Stimulated activated CD8-positive, alpha-beta memory T cell treated with anti-CD3 and anti-CD28 coated beads, Interleukin-4, amount 100 ng/mL, for 1 hour (primary cell): ENCODE measurements around the gene DUSP5.
"Not testable (repeated sequence)": the region's sequence is repeated elsewhere in the genome, so short reads cannot be mapped to it uniquely, and the experiment has no call there.

Source experiments
- DNase-seq, 2 donors: peaks; one replicate each; pipeline ENCODE4 v3.0.0-alpha.2; 2020; ENCODE audit warnings: low read depth in 2 of 2, low spot score in 1 of 2

The DUSP5 gene, protein sequence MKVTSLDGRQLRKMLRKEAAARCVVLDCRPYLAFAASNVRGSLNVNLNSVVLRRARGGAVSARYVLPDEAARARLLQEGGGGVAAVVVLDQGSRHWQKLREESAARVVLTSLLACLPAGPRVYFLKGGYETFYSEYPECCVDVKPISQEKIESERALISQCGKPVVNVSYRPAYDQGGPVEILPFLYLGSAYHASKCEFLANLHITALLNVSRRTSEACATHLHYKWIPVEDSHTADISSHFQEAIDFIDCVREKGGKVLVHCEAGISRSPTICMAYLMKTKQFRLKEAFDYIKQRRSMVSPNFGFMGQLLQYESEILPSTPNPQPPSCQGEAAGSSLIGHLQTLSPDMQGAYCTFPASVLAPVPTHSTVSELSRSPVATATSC

DNA sequence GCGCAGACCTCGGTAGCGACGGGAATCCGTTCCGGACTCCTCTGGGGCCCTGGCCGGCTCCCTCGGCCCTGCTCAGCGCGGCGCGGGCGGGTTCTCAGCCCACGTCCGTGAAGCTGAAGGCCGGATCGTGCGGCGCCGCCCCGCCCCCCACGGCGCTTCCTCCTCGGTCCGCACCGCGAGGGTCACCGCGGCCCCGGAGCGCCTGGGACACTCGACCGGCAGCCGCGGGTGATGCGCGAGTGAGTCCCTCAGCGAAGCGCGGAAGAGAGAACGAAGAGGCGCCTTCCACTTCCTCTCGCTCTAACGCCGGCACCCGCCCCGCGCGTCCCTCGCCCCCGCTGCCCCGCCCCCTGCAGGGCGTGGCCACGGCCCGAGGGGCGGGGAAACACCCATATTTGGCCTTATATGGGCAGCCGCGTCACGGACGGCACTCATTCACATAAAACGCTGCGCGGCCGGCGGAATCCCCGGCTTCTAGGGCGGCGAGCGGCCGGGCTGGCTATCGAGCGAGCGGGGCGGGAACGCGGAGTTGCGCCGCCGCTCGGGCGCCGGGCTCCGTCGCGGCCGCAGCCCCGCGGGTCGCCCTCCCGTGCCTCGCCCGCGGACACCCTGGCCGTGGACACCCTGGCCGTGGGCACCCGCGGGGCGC, at the start of gene DUSP5:
TSS of gene DUSP5 (plus strand) at position 470 of the 649 bp plus-strand sequence. CDS start 215 bp downstream, outside the sequence.
- peak; percentile 86 to 89 for DNase-seq

DNA sequence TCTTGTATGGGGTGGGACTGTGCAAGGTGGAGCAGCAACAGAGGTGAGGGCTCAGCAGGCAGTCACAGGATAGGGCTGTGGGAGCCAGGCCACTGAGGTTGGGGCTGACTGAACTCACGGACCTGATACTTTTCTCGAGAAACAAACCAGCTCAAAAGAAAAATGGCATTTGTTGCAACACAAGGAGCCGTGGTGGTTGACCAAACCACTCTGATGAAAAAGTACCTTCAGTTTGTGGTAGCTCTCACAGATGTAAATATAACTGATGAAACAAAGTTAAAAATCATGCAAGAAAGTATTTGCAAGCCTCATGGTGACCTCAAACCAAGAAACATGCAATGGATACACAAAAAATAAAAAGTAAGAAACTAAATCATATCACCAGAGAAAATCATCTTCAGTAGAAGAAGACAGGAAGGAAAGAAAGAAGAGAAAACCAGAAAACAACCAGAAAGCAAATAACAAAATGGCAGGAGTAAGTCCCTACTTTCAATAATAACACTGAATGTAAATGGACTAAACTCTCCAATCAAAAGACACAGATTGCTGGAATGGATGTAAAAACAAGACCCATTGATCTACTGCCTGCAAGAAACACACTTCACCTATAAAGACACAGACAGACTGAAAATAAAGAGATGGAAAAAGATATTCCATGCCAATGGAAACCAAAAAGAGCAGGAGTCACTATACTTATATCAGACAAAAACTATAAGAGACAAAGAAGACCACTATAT, 48.9 kb upstream of the DUSP5 start:
- no peak for DNase-seq

DNA sequence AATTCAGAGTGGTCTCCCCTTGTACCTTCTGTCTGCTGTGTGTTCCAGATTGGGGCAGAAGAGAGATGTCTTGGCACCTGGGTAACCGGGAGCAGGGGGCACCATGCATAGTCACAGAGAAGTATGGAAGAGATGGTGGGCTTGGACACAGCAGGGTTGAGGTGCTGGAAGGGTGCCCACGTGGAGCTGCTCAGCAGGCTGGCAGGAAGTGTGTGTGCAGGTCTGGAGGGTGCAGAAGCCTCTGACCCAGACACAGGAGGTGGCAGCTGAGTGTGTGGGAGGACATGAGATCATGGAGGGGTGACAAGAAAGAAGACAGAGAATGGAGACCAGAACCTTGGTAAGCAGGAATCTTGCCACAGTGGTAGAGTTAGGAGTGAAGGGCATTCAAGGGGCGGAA, 42.3 kb upstream of the DUSP5 start:
- no peak for DNase-seq

DNA sequence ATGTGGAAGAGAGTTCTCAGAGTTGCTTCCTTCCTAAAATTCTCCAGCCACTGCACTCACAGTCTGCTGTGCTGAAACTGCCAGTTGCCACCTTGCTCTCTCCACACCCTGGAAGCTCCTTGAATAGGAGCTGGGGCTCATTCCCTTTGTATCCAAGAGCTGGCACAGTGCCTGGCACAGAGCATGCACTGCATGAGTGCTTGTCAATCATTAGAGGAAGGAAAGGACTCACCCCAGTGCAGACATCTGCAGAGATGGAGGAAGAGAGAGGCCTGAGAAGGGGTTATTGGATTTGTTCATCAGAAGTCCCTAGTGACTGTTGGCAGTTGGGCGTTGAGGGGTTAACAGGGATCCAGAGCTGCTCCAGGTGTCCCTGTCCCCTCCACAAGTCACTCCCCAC, 41.7 kb upstream of the DUSP5 start:
- DNase-seq = no peak

DNA sequence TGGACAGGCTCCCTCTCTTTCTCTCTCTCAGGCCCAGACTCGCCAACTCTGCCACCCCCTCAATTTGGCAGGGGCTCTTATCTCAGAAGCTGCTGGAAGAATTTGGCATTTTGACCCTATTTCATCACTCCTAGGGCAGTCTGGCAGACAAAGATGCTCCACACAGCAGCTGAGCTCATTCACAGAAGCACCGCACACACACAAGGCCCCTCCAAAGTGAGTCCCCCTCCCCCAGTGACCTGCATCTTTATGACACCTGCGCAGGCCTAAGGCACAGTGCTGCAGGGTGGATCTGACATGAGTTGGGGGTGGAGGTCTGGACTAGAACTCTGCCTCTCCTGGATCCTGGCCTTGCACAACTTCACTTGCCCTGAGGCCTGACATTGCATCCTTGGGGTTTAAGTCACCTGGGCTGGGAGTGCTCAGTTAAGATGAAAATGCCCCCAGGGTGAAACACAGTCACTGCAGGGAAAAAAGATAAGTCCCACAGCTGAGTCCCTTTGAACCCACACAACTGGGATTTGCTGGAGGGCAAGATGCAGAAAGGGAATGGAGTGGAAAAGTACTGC, 41.1 kb upstream of the DUSP5 start:
- DNase-seq = no peak

DNA sequence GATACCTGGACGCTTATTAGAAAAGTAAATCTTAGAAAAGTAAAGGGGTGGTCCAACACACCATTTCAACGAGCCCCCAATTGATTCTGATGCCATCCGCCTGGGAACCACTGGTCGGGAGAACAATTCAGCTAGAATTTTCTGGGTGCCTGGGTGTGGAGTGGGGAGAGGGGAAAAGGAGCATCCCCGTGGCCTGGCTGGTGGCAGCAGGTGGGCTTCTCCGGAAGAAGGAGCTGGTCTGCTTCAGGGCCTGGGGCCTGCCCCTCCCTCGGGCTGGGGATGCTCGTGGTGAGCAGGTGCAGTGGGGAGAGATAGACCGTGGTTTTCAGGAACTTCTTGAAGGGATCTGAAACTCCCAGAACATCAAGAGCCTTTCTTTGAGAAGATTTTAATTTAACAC, 39.9 kb upstream of the DUSP5 start:
- DNase-seq = no peak

DNA sequence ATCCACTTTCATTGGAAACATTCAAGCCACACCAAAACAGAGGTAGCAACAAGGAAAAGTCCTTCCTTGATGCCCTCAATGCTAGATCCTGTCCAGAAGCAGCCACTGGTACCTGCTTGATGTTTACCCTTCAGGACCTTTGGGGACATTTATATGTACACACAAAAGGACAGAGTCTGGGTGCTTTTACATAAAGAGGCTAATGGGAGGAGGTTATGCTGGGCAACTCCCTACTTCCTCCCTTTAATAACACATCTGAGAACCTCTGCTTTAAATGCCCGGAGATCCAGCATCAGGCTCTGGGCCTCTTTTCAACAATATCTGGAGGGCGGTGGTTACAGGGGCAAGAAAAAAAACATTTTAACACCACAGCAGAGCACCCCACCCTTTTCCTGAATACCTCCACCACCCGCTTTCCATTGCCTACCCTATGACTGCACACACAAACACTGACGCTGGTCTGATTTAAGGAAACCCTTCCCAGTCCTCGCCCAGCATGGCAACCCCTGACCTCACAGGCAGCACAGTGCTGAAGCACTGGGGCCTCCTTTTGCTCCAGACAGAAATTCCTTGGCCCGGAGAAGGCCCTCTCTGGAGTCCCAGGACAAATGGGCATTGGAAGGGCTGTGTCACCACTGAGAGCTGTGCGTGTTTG, 39.3 kb upstream of the DUSP5 start:
- DNase-seq = no peak

DNA sequence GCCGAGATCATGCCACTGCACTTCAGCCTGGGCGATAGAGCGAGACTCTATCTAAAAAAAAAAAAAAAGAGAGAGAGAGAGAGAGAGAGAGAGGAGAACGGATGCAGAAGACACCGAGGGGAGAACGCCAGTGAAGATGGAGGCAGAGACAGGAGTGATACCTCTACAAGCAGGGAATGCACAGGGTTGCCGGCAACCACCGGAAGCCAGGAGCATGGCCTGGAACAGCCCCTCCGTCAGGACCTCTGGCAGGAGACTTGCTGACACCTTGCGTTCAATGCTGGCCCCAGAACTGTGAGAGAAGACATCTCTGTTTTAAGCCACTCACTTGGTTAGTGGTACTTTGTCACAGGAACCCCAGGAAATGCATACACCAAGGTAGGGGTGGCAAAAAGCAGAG, 38.1 kb upstream of the DUSP5 start:
- DNase-seq = no peak

DNA sequence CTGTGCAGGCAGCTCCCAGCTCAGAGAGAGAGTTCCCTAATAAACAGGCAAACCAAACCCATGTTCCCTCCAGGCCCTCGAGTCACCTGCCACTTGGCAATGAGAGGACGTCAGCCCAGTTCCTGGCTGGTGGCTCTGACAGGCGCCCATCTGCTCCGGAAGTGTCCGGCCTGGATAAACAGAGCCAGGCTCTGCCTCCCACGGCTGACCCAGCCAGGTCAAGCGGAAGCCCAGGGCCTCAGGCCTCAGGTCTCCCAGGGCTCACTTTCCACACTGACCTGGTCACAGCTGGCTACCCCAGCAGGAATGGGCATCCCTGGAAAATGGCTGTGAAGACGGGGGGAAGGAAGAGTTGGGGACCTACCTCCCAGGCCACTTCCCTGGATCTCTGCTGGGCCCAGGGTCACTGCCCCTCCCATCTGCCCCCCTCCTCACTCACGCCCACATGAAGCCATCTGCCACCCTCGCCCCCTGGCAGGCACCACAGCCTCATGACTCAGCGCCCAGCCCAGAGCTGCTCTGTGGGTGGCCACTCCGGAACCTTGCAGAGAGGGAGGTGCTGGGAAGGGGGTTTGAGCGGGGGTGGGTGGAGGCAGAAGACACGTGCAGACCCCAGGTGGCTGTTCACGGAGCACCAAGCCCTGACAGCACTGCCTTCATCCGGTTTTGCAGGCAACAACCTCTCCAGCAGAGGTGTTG, 37.4 kb upstream of the DUSP5 start:
- DNase-seq = no peak

DNA sequence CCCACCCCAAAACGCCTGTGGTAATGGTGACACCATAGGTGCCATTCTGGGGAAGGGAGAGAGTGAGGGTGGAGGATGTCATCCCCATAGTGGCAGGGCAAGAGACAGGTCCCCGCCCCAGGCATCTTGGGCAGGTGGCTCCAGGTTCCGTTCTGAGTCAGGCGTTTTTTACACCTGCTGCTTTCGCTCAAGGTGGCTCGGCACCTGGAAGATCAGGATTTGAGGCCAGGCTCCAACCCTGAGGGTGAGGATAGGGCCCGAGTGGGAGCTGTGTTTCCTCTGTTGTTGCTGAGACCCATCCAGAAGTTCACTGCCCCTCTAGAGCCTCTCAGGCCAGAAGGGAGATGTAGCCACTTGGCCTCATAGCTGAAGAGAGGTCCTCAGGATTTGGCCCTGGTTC, 36.6 kb upstream of the DUSP5 start:
- DNase-seq = no peak

DNA sequence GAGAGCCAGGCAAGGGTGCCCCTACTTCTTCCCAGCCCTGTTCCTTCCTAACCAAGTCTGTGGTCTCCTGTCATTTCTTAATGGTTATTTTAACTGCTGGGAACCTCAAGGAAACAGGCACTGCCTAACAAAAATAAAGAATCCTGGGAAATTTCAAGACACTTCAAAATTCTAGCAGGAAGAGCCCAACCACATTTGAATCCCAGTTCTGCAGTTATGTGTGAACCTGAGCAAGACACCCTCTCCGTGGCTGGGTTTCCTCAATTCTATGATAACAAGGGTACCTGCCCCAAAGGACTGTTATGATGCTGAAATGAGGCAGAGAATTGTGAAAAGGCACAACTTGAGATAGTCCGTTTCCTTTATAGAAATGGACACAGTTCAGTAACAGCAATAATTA, 36.2 kb upstream of the DUSP5 start:
- DNase-seq = no peak

DNA sequence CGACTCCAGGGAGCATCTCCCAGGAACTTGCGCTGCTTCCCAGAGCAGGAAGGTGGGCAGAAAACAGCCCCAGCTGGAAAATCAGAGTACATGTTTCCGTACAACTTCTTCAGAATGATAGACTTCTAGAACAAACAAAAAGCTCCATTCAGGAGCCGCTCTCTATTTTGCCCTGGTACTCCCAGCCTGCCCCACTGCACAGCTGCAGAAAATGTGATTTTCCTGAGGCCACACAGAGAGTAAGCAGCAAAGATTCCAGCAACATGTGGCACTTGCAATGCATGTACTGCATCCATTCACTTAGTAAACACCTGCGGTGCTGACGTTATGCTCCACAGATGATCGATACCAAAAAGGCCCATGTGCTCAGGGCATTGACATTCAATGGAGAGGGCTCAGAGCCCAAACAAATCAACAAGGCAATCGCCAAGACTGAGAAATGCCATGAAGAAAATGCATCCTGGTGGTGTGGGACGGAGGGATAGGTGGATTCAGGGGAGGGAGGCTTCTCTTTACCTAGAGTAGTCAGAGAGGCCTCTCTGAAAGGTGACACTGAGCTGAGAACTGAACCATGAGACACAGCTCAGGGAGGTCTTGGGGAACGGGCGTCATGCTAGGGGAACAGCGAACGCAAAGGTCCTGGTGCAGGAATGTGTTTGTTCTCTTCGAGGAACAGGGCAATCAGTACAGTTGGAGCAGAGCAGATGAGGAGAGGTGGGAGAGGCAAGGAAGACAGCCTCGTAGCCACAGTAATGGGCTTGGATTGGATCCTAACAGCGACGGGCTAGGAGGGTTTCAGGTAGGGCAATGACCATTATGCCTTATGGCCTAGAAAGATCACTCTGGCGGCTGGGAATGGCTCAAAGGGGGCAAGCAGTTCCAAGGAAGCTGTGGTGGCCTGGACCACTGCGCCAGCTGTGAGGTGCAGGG, 35.3 kb upstream of the DUSP5 start:
- DNase-seq = no peak

DNA sequence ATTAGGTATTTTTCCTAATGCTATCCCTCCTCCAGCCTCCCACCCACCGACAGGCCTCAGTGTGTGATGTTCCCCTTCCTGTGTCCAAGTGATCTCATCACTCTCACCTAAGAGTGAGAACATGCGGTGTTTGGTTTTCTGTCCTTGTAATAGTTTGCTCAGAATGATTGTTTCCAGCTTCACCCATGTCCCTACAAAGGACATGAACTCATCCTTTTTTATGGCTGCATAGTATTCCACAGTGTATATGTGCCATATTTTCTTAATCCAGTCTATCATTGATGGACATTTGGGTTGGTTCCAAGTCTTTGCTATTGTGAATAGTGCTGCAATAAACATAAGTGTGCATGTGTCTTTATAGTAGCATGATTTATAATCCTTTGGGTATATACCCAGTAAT, 29.4 kb upstream of the DUSP5 start:
- not testable (repeated sequence) for DNase-seq

DNA sequence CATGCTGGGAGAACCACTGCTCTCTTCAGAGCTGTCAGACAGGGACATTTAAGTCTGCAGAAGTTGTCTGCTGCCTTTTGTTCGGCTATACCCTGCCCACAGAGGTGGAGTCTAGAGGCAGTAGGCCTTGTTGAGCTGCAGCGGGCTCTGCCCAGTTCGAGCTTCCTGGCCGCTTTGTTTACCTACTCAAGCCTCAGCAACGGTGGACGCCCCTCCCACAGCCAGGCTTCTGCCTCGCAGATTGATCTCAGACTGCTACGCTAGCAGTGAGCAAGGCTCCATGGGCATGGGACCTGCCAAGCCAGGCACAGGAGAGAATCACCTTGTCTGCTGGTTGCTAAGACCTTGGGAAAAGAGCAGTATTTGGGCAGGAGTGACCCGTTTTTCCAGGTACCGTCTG, 27.2 kb upstream of the DUSP5 start:
- not testable (repeated sequence) for DNase-seq

DNA sequence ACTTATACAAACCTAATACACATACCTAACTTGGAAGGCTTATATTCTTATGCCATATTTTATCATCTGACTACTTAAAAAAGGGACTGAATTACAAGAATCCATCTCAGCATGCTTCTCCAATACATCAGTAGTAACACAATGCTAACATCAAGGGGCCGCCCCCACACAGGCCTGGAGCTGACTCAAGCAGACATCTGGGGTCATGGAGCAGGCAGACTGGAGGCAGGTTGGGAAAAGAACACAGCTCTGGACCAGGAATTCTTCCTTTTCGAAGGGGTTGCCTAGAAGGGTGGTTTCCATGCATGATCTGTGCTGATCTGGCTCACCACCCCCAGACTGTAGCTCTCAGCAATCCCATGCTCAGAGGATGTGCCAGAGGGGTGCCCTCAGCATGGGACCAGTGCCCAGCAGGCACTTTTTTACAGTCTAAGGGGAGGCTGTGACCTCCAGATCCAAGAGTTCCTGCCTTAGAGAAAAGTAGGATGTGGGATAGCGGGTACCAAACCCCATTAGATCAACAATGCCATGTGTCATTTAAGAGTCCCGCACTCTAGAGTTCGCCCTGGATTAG, 26.1 kb upstream of the DUSP5 start:
- no peak for DNase-seq

DNA sequence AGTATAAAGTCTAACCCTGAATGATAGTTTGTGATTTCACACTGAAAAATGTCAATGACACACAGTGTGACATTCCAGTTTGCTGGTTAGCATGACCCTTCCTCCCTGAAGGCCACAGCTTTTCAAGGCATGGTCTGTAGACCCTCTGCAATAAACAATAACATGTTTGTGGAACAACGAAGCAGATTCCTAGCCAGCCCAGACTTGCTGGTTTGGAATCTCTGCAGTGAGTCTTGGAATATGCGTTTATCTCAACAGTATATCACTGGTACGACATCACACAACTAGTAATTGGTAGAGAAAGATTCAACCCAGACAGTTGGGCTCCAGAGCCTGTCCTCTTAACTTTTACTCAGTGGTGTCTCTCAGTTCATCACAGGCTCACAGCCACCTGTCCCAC, 23.7 kb upstream of the DUSP5 start:
- no peak for DNase-seq

DNA sequence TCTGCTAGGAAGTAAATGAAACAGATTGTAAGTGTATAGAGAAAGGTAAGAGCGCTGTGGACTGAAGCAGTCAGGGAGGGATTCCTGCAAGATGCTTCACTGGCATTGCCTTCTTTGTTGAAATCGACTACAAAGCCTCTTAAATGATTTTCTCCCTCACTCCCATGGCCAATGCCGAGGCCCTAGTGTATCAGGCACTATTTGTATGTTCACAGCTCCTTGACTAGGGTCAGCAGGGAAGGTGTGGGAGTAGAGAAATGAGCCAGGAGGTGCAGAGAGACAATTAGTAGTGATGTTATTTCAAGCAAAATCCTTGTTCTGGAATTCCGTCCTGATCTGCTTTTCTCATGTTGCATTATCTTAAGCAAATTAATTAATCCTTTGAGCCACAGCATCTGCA, 22.9 kb upstream of the DUSP5 start:
- no peak for DNase-seq

DNA sequence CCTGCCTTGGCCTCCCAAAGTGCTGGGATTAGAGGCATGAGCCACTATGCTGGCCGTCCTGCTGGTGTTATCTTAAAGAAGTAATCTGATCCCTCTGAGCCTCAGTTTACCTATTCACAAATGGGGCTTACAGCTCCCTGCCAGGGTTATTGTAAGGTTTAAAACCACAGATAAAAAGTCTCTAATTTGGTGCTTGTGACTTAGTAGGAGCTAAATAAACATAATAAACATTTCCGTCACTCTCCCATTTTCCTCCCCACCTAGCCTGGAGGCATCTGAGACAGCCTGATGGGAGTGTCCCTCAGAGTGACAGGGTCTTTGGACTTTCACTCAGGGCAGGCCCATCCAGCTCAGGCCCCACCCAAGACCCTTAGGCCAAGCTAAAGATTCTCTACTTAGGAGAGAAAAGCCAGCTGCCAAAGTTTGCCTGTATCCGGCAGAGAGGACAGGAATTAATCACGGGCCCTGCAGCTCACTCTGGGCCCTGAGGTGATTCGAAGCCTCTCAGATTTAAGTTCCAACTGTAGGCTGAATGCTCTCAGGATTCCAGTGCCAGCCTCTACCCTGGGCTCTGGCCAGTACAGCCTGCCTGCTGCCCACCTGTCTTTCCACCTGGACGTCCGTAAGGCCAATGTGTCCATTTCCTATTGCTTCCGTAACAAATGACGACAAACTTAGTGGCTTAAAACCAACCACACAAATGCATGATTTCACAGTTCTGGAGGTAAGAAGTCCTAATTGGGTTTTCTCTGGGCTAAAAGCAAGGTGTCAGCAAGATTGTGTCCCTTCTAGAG, 21.8 kb upstream of the DUSP5 start:
- DNase-seq = no peak
